HepG2 (cell line): ENCODE measurements around the gene HDAC4.

Experiments used
- MYC ChIP-seq: sonication (generic); formaldehyde crosslinking; IDR thresholded peaks from 2 replicates; pipeline ENCODE4 v1.9.0; 2021; ENCODE audit warnings: missing genetic modification reagents, borderline replicate concordance
- PAWR ChIP-seq: sonication (generic); formaldehyde crosslinking; IDR thresholded peaks from 2 replicates; pipeline ENCODE4 v1.4.0; 2020; ENCODE audit warnings: missing genetic modification reagents, mild to moderate bottlenecking, borderline replicate concordance
- RAD21 ChIP-seq: fragments of 450-650 bp; formaldehyde crosslinking; IDR thresholded peaks from 2 replicates; pipeline ENCODE4 v1.5.0; 2020; ENCODE audit warnings: mild to moderate bottlenecking
- RBM39 ChIP-seq: fragments of 200-400 bp; formaldehyde crosslinking; IDR thresholded peaks from one replicate; pipeline ENCODE4 v1.6.1; 2018; ENCODE audit warnings: antibody characterized with exemption, mild to moderate bottlenecking, low read depth, low read length; ENCODE audit not compliant: poor library complexity, severe bottlenecking
- SIN3B ChIP-seq: fragments of 150-350 bp; IDR thresholded peaks from 2 replicates; pipeline ENCODE4 v1.6.1; 2014; ENCODE audit warnings: low read length
- SIX4 ChIP-seq: sonication (generic); formaldehyde crosslinking; IDR thresholded peaks from 2 replicates; pipeline ENCODE4 v1.4.0; 2020; ENCODE audit warnings: missing genetic modification reagents
- ZBTB38 ChIP-seq: sonication (generic); formaldehyde crosslinking; IDR thresholded peaks from 2 replicates; pipeline ENCODE4 v1.5.1; 2020; ENCODE audit warnings: mild to moderate bottlenecking, missing genetic modification reagents
- ZNF317 ChIP-seq: sonication (generic); formaldehyde crosslinking; IDR thresholded peaks from 2 replicates; pipeline ENCODE4 v1.5.0; 2020; ENCODE audit warnings: mild to moderate bottlenecking, missing genetic modification reagents
- ZNF607 ChIP-seq: sonication (generic); formaldehyde crosslinking; IDR thresholded peaks from 2 replicates; pipeline ENCODE4 v1.5.1; 2020; ENCODE audit warnings: missing genetic modification reagents, mild to moderate bottlenecking, borderline replicate concordance

DNA sequence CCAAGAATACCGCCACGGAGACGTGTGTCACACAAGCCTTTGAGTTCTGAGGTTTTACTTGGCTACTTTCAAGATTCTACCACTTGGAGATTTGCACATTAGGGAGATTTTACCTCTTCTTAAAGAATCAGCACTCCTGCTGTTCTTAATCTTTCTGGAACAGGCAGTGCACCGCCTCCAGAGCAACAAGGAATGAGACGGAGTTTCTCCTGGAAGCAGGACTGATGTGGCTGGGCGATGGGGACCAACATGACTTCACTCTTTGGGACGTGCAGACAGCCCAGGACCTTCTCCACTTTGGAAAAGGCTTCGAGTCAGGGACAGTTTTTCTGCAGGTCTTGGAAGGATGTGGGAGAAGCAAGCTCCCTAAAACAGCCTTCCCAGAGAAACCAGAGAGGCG lies 255.2 kb downstream of the HDAC4 start:
- TF ChIP-seq PAWR (CRISPR knock-in tag) (no peak), ZBTB38 (CRISPR knock-in tag) (no peak), SIX4 (no peak), ZNF607 (CRISPR knock-in tag) (no peak), RBM39 (no peak), SIN3B (no peak), ZNF317 (CRISPR knock-in tag) (no peak), MYC (no peak), RAD21 (CRISPR knock-in tag) (no peak)
